ENCODE results near the gene INSR.
"Not testable (repeated sequence)": the region's sequence is repeated elsewhere in the genome, so short reads cannot be mapped to it uniquely, and the experiment has no call there.

The INSR gene

DNA sequence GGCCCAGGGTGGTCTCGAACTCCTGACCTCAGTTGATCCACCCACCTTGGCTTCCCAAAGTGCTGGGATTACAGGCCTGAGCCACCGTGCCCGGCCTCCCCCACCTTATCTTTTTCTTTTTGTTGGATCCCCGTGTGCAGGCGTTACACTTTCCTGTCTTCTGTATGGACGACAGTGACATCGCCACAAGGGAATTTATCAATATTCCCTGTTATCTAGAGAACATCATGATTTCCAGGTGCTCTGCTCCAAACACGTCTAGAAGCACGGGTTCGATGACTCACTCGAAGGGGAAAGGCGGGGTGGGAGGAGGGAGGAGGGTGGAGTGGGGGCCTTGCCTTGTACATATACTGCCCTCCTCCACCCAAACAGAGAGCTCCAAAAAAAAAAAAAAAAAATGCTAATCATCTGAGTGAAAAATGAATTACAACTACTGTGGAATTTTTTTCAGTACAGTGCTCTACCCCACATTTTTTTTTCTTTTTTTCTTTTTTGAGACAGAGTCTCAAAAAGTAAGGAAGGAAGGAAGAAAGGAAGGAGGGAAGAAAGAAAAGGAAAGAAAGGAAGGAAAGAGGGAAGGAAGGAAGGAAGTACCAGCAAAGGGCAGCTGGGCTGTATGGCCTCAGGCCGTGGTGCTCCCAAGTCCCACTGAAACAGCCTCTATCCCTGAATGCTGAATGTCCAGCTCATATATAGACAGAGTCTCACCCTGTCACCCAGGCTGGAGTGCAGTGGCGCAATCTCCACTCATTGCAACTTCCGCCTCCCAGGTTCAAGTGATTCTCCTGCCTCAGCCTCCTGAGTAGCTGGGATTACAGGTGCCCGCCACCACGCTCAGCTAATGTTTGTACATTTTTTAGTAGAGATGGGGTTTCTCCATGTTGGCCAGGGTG, 36.8 kb downstream of the INSR start:
- DNase-seq, result no peak

DNA sequence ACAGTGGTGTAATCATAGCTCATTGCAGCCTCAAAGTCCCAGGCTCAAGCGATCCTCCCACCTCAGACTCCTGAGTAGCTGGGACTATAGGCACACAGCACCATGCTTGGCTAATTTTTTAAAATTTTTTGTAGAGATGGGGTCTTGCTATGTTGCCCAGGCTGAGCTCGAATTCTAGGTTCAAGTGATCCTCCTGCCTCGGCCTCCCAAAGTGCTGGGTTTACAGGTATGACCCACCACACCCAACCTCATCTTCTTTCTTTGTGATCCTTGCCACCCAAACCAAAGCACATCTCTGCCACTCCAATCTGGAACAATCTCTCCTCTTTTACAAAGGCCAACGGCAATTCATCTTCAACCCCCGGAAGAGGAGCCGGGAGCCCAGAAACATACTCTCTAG, 38.6 kb downstream of the INSR start:
- no peak for DNase-seq

DNA sequence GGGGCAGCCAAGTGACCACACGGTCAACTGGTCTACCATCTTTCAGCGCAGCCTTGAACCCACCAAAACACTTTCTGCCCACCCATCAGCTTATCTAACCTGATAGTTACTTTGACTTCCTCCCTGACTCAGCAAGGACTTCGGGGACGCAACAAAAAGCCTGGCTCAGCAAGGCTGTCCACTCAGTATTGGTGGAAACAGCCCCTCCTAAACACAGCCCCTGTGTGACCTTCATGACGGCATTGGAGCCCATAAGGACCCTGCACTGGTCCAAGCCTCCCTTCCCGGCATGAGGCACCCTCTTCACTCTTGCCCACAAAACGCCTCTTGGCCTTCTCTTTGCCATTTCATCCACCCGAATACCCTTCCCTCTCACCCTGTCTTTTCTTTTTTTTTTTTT, 39.1 kb downstream of the INSR start:
- no peak for DNase-seq

DNA sequence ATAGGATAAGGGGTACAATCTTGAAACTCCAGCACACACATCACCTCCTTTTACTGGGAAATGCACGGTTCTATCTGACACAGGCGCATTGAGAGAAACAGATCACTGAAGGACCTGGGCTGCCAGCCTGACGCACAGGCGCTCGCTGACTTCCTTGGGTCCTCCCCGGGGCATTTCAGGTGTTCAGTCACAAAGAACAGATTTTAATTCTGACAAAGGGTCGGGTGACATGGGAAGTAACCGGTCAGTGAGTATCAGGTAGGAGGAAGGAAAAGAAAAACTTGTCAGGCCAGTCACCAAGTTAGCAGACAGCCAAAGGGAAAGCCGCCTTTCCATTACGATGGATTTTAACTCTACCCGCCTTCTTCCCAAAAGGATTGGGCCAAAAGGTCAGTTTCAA, 39.6 kb downstream of the INSR start:
- DNase-seq, result no peak

DNA sequence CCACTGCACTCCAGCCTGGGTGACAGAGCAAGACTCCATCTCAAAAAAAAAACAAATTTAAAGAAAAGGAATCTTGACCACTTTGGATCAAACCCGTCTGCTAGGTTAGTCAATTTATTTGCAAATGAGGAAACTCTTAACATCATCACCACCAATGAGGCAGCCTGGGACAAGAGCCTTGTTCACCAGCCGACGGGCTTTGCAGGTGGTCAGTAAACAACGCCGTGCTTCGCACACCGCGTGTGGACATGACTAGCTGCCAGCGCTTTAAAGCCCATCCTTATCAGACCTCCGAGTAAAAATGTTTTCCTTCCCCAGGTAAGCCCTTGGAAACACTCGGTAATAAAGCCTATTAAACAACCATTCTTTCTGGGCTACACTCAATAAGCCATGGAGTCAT, 41.9 kb downstream of the INSR start:
- DNase-seq, result no peak

DNA sequence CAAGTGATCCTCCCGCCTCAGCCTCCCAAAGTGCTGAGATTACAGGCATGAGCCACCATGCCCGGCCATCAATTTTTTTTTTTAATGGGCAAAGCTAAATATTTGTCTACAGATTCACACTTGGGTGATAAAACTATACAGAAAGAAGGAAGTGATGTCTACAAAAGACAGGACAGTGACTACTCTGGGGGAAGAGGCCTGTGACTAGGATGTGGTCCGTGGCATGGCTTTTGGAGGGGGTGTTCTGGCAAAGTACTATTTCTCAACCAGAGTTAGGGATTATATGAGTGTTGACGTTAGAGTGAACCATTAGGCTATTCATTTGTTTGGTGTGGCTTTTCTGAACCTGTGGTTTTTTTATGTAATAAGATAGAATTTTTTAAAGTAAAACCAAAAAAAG, 42.7 kb downstream of the INSR start:
- peak in 1 of 5 experiments; percentile 5 for DNase-seq

- DNase-seq, result no peak
Measured at GRCh38 chr19:7250951-7251350, 43.3 kb downstream of the INSR start.

DNA sequence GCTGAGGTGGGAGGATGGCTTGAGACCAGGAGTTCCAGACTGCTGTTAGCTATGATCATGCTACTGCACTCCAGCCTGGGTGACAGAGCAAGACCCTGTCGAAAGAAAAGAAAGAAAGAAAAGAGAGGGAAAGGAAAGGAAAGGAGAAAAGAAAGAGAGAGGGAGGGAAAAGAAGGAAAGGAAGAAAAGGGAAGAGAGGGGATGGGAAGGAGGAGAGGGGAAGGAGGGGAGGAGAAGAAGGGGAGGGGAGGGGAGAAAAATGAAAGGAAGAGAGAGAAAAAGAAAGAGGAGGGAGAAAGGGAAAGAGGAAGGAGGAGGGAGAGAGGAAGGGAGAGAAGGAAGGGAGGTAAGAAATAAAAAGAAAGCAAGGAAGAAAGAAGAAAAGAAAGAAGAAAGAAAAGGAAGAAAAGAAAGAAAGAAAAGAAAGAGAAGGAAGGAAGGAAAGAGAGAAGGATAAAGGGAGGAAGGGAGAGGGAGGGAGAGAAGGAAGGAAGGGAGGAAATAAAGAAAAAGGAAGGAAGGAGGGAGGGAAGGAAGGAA, 44.1 kb downstream of the INSR start:
- DNase-seq, result no peak

DNA sequence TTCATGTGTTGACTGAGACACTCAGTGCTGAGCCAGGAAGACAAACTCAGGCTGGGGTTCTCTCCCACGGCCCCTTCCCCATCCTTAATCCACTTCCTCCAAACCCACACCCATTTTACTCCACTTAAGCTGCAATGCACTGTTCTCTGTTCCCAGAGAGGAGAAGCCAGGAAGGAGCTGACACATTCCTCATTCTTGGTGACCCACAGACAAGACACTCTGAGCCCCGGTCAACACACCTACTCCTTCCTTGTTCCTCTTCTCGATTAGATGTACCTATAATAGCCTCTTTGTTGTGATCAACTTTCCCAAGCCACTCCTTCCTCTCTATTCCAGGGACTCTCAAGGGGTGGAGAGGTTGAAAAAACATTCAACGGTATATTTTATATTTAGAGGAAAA, 47.1 kb downstream of the INSR start:
- DNase-seq, result no peak

DNA sequence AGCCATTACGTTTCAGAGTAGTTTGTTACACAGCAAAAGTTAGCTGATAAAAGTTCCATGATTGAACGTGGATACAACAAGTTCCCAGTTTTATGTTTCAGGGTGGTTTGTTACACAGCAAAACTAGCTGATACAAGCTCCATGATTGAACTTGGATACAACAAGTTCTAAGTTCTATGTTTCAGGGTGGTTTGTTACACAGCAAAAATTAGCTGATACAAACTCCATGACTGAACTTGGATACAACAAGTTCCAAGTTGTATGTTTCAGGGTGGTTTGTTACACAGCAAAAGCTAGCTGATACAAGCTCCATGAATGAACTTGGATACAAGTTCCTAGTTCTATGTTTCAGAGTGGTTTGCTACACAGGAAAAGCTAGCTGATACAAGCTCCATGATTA, 47.6 kb downstream of the INSR start:
- no peak for DNase-seq

DNA sequence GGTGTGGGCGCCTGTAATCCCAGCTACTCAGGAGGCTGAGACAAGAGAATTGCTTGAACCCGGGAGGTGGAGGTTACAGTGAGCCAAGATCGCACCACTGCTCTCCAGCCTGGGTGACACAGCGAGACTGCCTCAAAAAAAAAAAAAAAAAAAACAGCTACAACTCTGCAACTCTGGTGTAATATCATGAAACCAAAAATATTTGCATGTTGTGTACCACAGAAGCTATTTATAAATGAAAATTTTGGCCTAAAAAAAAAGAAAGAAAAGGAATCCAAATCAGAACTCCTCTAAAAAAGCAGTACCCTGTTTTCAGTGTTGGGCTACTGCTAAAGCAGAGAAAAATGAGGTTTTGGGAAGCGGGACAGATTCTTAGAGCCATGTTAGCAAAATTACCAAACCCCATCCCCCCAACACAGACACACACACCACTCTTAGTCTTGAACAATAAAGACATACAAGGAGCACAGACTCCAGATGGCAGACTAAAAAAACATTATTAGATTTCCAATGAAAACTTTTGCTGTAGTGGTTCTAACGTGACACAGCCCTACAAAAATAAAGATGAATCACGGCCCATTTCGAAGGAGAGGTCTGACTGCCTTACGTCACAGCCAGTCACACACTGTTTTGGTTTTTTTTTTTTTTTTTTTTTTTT, 51.5 kb downstream of the INSR start:
- no peak for DNase-seq

DNA sequence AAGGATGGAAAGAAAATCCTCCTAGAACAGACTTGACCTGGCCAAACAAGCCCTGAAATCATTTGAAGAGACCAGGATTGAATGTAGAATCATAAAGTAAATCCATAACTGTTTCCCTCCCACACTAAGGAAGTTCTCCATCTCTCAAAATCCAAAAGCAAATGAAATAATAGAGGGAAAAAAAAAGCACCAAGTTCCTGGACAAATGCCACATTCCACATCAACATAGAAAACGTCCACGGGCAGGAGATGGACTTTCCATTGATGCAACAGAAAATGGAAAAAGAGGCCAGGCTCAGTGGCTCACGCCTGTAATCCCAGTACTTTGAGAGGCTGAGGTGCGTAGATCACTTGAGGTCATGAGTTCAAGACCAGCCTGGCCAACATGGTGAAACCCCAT, 56.2 kb downstream of the INSR start:
- no peak for DNase-seq

GRCh38 chr19:7236153-7236552, 58.1 kb downstream of the INSR start:
- DNase-seq, result no peak

DNA sequence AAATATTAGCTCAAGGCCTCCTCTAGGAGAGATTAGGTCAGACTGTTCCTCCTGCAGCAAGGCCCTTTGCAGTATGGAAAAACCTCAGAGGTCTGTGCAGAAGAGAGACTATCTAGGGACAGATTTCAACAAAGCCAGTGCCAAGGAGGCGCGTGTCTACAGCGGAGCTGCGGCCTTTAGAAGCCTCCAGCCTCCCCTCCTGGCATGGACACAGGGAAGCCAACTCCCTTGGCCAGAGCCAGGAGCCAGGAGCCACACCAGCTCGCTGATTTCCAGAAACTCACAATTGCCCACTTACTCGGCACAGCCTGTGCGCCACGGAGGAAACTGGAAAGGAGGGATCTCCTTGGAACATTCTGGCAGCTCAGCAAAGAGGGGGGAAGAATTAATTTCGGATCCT, 63.4 kb downstream of the INSR start:
- DNase-seq, result no peak

GRCh38 chr19:7229735-7230134, 64.5 kb downstream of the INSR start:
- no peak for DNase-seq

DNA sequence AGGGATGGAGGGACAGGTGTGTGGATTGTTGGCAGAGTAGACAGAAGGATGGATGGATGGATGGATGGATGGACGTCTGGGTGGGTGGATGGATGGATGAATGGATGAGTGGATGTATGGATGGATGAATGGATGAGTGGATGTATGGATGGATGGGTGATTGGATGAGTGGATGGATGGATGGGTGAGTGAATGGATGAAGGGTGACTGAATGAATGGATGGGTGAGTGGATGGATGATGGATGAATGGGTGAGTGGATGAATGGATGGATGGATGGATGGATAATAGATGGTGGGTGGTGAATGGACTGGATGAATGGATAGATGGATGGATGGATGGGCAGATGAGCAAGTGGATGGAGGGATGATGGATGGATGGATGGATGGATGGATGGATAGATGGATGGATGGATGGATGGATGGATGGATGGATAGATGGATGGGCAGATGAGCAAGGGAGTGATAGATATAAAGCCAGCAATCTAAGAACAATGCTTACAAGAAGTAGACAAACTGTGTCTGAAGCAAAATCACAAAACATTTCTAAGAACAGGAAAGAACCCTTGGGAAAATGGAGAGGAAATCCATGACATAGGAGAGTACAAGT, 65.2 kb downstream of the INSR start:
- DNase-seq, result no peak

GRCh38 chr19:7227735-7228134, 66.5 kb downstream of the INSR start:
- DNase-seq, result no peak

GRCh38 chr19:7227149-7227548, 67.1 kb downstream of the INSR start:
- not testable (repeated sequence) for DNase-seq

DNA sequence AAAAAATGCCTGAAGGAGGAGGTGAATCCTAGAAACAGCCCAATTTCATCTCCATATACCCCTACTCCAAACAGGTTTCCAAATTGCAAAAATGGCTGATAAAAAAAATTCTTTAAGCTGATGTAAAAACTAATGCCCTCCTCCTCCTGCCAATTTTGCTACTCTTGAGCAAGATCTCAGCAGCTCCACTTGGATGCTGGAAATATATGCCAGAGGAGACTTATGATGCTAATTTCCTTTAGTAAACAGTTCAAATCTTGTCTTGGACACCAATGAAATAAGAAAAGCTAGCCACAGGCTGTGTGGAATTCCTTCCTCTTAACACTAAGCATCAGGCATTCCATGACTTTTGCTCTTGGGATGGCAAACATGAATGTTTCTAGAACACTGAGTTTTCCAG, 67.5 kb downstream of the INSR start:
- DNase-seq, result no peak

DNA sequence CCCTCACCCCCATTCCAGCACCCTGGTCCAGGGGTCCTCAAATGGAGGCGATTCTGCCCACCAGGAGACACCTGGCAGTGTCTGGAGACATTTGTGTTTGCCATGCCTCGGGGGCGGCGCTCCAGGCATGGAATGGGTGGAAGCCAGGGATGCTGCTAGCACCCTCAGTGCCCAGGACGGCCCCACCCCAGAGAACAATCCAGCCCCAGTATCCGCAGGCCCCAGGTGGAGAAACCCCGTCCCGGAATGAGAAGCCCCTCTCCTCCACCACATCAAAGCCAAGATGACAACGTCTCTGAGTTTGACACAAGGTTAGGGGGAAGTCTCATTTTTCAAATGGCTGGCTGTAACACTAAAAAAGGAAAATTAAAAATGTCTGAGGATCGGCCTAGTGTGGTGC, 68.5 kb downstream of the INSR start:
- DNase-seq, result no peak

- no peak for DNase-seq
Measured at GRCh38 chr19:7224995-7225394, 69.2 kb downstream of the INSR start.

DNA sequence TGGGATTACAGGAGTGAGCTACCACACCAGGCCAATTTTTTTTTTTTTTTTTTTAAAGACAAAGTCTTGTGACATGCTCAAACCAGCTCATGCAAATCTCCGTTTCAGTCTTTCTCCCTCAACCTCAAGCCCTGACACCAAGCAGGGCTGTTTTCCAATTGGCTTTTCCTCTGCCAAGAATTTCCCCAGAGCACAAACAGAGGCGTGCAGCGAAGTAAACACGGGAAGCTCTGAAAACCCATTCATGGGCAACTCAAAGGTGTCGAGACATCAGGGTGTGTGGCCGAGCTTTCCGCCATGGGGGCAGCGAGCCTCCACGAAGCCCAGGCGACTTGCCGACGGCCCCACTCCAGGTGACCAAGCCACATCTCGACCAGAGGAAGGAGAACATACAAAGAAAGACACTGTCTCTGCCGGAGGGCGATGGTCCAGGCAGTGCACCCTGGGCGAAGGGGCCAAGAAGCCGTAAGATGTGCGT, 70.0 kb downstream of the INSR start:
- DNase-seq, result no peak

- no peak for DNase-seq
Measured at GRCh38 chr19:7223429-7223828, 70.8 kb downstream of the INSR start.

- DNase-seq, result no peak
Measured at GRCh38 chr19:7219056-7219455, 75.2 kb downstream of the INSR start.

Data from T-helper 2 cell (primary cell).